ENCODE measurements around the gene GNA15.

GRCh38 chr19:3133793-3134116, 2.1 kb upstream of the GNA15 start:
- TF ChIP-seq POLR2A (IDR thresholded peaks at IDR 0.05; ENCODE audit: low read length) (peak; percentile 10), GATA1 (IDR thresholded peaks at IDR 0.05; ENCODE audit: low read depth, low read length) (no peak)

All from erythroblast (primary cell).